ENCODE measurements around the gene FAN1.

The FAN1 gene

GRCh38 chr15:30921106-30921505, 17.4 kb downstream of the FAN1 start:
- Histone ChIP-seq H3K9me3 (ENCODE audit: control insufficient read depth, insufficient read depth, low read depth, low read length) (no peaks in the 10 kb centered on the region), H3K9ac (ENCODE audit: low read length) (no peak overlapping the region), H3K4me1 (ENCODE audit: control insufficient read depth, insufficient read depth, low read length) (peaks cover 36% of the 10 kb centered on the region), H3K27ac (ENCODE audit: low read depth, low read length) (peak overlapping the region; percentile 86; the same call in 1 of the 2 replicates), H3K27me3 (ENCODE audit: control insufficient read depth, insufficient read depth, low read length) (no peaks in the 10 kb centered on the region), H3K36me3 (ENCODE audit: control insufficient read depth, insufficient read depth, low read length) (peaks cover 81% of the 10 kb centered on the region), H3K4me3 (ENCODE audit: low read depth, low read length) (no peak overlapping the region)

DNA sequence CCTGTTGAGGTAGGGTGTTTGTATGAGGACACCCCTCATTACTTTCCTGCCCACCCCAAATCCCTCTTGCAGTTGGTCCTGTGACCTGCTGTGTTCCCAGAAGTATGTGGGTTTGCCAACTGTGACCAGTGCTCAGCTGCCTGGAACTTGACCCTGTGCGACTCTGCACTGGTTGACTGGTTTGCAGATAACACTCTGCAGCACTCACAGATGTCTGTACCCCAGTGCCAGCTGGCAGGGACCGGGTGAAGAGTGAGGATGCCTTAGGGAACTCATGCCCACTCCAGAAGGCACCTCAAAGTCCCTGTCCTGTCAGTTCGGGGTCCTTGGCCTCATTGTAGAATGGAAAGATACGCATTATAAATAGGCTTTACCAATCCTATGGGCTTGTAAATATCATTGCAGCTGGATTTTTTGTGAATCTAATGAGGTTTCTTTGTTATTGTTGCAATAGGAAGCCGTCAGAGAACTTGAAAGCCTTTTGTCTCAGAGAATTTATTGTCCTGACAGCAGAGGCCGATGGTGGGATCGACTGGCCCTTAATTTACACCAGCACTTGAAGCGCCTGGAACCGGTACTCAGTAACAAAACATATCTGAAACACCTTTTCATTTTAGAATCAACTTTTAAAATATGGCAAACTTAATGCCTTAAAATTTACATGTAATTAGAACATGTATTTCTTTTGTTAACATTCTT, 18.2 kb downstream of the FAN1 start:
- Histone ChIP-seq H3K27ac (ENCODE audit: low read depth, low read length) (peak overlapping the region; percentile 86), H3K4me3 (ENCODE audit: low read depth, low read length) (peak overlapping the region; percentile 5), H3K9me3 (ENCODE audit: control insufficient read depth, insufficient read depth, low read depth, low read length) (no peaks in the 10 kb centered on the region), H3K27me3 (ENCODE audit: control insufficient read depth, insufficient read depth, low read length) (no peaks in the 10 kb centered on the region), H3K4me1 (ENCODE audit: control insufficient read depth, insufficient read depth, low read length) (peaks cover 36% of the 10 kb centered on the region), H3K9ac (ENCODE audit: low read length) (peak overlapping the region; percentile 81), H3K36me3 (ENCODE audit: control insufficient read depth, insufficient read depth, low read length) (peaks cover 81% of the 10 kb centered on the region)

GRCh38 chr15:30922480-30923311, 19.0 kb downstream of the FAN1 start:
- H3K27me3 ChIP-seq (ENCODE audit: control insufficient read depth, insufficient read depth, low read length), result no peaks in the 10 kb centered on the region

GRCh38 chr15:30923429-30923828, 19.7 kb downstream of the FAN1 start:
- Histone ChIP-seq H3K4me1 (ENCODE audit: control insufficient read depth, insufficient read depth, low read length) (peaks cover 36% of the 10 kb centered on the region), H3K9ac (ENCODE audit: low read length) (peak overlapping the region; percentile 81), H3K4me3 (ENCODE audit: low read depth, low read length) (no peak overlapping the region), H3K36me3 (ENCODE audit: control insufficient read depth, insufficient read depth, low read length) (peaks cover 81% of the 10 kb centered on the region), H3K27me3 (ENCODE audit: control insufficient read depth, insufficient read depth, low read length) (no peaks in the 10 kb centered on the region), H3K27ac (ENCODE audit: low read depth, low read length) (peak overlapping the region; percentile 86), H3K9me3 (ENCODE audit: control insufficient read depth, insufficient read depth, low read depth, low read length) (no peaks in the 10 kb centered on the region)

More at GRCh38 chr15:30922480-30923311, 19.0 kb downstream of the FAN1 start:
- H3K4me3 ChIP-seq (ENCODE audit: low read depth, low read length), result peak overlapping the region; percentile 11; the same call in 1 of the 2 replicates
- H3K27ac ChIP-seq (ENCODE audit: low read depth, low read length), result peak overlapping the region; percentile 86
- peaks cover 81% of the 10 kb centered on the region for H3K36me3 ChIP-seq (ENCODE audit: control insufficient read depth, insufficient read depth, low read length)
- H3K4me1 ChIP-seq (ENCODE audit: control insufficient read depth, insufficient read depth, low read length), result peaks cover 36% of the 10 kb centered on the region
- peak overlapping the region; percentile 81 for H3K9ac ChIP-seq (ENCODE audit: low read length)
- H3K9me3 ChIP-seq (ENCODE audit: control insufficient read depth, insufficient read depth, low read depth, low read length), result no peaks in the 10 kb centered on the region

DNA sequence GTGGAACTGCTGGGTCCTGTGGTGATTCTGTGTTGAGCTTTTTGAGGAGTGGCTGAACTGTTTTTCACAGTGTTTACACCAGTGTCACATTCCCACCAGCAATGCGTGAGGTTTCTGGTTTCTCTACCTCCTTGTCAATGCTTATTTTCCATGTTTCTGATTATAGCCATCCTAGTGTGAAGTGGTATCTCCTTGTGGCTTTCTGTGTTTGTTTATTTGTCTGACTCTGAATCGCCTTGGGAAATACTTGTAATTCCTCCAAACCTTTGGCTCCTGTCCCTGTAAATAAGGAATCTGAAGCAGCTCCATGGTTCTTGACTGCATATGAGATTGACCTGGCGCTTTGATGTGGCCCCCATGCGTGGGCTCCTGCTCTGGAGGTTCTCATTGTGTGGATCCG, 20.6 kb downstream of the FAN1 start:
- Histone ChIP-seq H3K27me3 (ENCODE audit: control insufficient read depth, insufficient read depth, low read length) (no peaks in the 10 kb centered on the region), H3K36me3 (ENCODE audit: control insufficient read depth, insufficient read depth, low read length) (peaks cover 85% of the 10 kb centered on the region), H3K9ac (ENCODE audit: low read length) (no peak overlapping the region), H3K27ac (ENCODE audit: low read depth, low read length) (no peak overlapping the region), H3K9me3 (ENCODE audit: control insufficient read depth, insufficient read depth, low read depth, low read length) (no peaks in the 10 kb centered on the region), H3K4me1 (ENCODE audit: control insufficient read depth, insufficient read depth, low read length) (peaks cover 36% of the 10 kb centered on the region), H3K4me3 (ENCODE audit: low read depth, low read length) (no peak overlapping the region)

DNA sequence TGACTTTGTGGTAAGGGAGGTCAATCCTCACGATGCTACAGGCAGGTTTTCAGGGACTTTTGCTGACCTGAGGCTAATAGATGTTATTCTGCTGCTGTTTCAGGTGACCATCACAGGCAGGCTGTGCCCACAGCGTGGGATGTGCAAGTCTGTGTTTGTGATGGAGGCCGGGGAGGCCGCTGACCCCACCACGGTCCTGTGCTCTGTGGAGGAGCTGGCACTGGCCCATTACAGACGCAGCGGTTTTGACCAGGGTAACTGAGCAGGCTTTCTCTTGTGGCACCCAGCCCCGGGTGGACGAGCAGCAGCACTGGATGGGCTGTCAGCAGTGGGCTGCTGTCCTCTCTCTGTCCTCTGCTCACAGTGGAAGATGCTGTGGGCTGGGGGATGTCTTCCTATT, 22.0 kb downstream of the FAN1 start:
- H3K9ac ChIP-seq (ENCODE audit: low read length), result no peak overlapping the region
- H3K27me3 ChIP-seq (ENCODE audit: control insufficient read depth, insufficient read depth, low read length), result no peaks in the 10 kb centered on the region
- no peaks in the 10 kb centered on the region for H3K9me3 ChIP-seq (ENCODE audit: control insufficient read depth, insufficient read depth, low read depth, low read length)
- peaks cover 36% of the 10 kb centered on the region for H3K4me1 ChIP-seq (ENCODE audit: control insufficient read depth, insufficient read depth, low read length)
- no peak overlapping the region for H3K4me3 ChIP-seq (ENCODE audit: low read depth, low read length)
- H3K36me3 ChIP-seq (ENCODE audit: control insufficient read depth, insufficient read depth, low read length), result peaks cover 81% of the 10 kb centered on the region
- no peak overlapping the region for H3K27ac ChIP-seq (ENCODE audit: low read depth, low read length)

DNA sequence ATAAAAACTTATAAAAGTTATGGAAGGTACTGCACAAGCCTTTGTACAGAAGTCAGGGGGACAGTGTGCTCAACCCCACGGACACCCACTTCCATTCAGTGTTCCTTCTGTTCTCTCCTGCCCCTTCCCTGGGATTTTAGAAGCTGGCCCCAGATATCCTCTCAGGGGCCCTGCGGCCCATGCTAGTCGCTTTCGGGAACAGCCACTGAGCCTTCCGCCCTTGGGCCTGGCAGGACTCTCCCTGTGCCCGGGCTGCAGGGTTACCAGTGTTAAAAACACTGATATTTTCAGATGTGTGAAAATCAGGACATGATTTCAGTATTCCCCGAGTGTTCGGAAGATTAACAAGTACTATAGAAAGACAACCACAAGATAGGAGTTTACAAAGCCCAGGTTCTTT, 22.4 kb downstream of the FAN1 start:
- no peak overlapping the region for H3K27ac ChIP-seq (ENCODE audit: low read depth, low read length)
- H3K27me3 ChIP-seq (ENCODE audit: control insufficient read depth, insufficient read depth, low read length), result no peaks in the 10 kb centered on the region
- H3K4me1 ChIP-seq (ENCODE audit: control insufficient read depth, insufficient read depth, low read length), result peaks cover 33% of the 10 kb centered on the region
- no peak overlapping the region for H3K4me3 ChIP-seq (ENCODE audit: low read depth, low read length)
- no peaks in the 10 kb centered on the region for H3K9me3 ChIP-seq (ENCODE audit: control insufficient read depth, insufficient read depth, low read depth, low read length)
- H3K36me3 ChIP-seq (ENCODE audit: control insufficient read depth, insufficient read depth, low read length), result peaks cover 81% of the 10 kb centered on the region
- H3K9ac ChIP-seq (ENCODE audit: low read length), result no peak overlapping the region

DNA sequence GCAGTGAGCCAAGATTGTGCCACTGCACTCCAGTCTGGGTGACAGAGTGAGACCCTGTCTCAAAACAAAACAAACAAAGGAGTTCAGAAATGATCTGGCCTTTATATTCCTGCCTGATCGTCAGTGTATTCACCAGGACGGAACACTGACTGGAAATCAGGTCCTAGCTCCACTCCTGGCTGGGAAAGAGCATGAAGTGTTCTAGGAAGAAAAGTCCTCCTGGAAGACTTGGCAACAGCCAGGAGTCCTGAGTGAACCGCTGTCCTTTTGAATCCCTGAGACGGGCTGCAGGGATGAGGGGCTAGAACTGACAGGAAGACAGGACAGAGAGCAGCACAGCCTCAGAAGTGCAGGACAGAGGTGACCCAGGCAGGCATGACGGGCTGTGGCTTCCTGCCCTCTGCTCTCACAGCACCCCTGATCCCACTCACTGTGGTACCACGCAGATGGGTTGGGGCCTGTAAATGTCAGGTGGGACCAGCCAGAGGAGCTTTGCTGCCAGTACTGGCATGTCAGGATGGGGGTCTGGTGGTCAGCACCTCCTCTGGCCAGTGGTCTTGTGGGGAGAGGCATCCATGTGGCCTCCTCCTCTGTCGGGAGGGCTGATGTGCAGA, 23.5 kb downstream of the FAN1 start:
- no peak overlapping the region for H3K9ac ChIP-seq (ENCODE audit: low read length)
- peaks cover 82% of the 10 kb centered on the region for H3K36me3 ChIP-seq (ENCODE audit: control insufficient read depth, insufficient read depth, low read length)
- H3K4me3 ChIP-seq (ENCODE audit: low read depth, low read length), result no peak overlapping the region
- H3K27me3 ChIP-seq (ENCODE audit: control insufficient read depth, insufficient read depth, low read length), result no peaks in the 10 kb centered on the region
- H3K9me3 ChIP-seq (ENCODE audit: control insufficient read depth, insufficient read depth, low read depth, low read length), result no peaks in the 10 kb centered on the region
- no peak overlapping the region for H3K27ac ChIP-seq (ENCODE audit: low read depth, low read length)
- peaks cover 23% of the 10 kb centered on the region for H3K4me1 ChIP-seq (ENCODE audit: control insufficient read depth, insufficient read depth, low read length)

- H3K9ac ChIP-seq (ENCODE audit: low read length), result no peak overlapping the region
- H3K9me3 ChIP-seq (ENCODE audit: control insufficient read depth, insufficient read depth, low read depth, low read length), result no peaks in the 10 kb centered on the region
- H3K4me3 ChIP-seq (ENCODE audit: low read depth, low read length), result no peak overlapping the region
- peaks cover 15% of the 10 kb centered on the region for H3K4me1 ChIP-seq (ENCODE audit: control insufficient read depth, insufficient read depth, low read length)
- peaks cover 80% of the 10 kb centered on the region for H3K36me3 ChIP-seq (ENCODE audit: control insufficient read depth, insufficient read depth, low read length)
- H3K27me3 ChIP-seq (ENCODE audit: control insufficient read depth, insufficient read depth, low read length), result no peaks in the 10 kb centered on the region
- H3K27ac ChIP-seq (ENCODE audit: low read depth, low read length), result no peak overlapping the region
Observed at GRCh38 chr15:30928076-30928475, 24.4 kb downstream of the FAN1 start.

DNA sequence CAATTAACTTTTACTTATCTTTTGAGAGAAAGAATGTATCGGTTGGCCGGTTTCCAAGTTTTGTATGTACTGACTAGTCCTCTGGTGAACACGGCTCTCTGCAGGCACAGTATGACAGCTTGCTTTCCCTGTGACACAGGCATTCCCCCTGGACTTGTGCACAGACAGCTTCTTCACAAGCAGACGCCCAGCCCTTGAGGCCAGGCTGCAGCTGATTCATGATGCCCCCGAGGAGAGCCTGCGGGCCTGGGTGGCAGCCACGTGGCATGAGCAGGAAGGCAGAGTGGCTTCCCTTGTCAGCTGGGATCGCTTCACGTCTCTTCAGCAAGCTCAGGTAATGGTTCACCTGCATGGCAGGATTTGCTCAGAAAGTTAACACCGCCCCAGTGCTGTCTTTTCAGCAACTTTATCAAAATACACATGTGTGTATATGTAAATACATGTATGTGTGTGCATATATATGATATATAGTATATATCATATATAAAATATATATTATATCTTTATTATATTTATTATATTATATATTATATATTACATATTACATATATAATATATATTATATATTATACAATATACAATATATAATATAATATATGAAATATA, 25.5 kb downstream of the FAN1 start:
- Histone ChIP-seq H3K27me3 (ENCODE audit: control insufficient read depth, insufficient read depth, low read length) (no peaks in the 10 kb centered on the region), H3K27ac (ENCODE audit: low read depth, low read length) (no peak overlapping the region), H3K9ac (ENCODE audit: low read length) (no peak overlapping the region), H3K4me1 (ENCODE audit: control insufficient read depth, insufficient read depth, low read length) (peaks cover 4% of the 10 kb centered on the region; the same call in 1 of the 2 replicates), H3K36me3 (ENCODE audit: control insufficient read depth, insufficient read depth, low read length) (peaks cover 74% of the 10 kb centered on the region), H3K4me3 (ENCODE audit: low read depth, low read length) (no peak overlapping the region), H3K9me3 (ENCODE audit: control insufficient read depth, insufficient read depth, low read depth, low read length) (no peaks in the 10 kb centered on the region)

Measured in HUES6 (cell line).